ENCODE data around the gene PTH1R.

PTH1R gene

DNA sequence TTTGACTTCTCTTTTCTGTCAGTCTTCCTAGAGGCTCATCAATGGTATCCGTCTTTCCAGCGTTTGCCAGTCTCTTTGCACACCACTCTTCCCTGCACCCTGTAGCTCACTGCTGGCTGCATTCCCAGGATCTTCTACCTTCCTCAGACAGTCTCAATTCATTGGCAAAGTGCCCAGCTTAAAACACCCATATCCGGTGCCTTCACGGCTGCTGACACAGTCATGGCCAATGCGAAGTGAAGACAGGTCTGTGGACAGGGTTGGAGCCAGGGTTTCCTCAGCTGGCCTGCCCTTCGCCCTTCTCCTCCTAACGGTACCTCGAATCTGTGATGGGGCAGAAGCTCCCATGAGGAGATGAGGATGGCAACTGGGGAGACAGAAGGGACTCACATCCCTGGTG lies 36.1 kb downstream of the PTH1R start:
- TF ChIP-seq, protein P1, sequence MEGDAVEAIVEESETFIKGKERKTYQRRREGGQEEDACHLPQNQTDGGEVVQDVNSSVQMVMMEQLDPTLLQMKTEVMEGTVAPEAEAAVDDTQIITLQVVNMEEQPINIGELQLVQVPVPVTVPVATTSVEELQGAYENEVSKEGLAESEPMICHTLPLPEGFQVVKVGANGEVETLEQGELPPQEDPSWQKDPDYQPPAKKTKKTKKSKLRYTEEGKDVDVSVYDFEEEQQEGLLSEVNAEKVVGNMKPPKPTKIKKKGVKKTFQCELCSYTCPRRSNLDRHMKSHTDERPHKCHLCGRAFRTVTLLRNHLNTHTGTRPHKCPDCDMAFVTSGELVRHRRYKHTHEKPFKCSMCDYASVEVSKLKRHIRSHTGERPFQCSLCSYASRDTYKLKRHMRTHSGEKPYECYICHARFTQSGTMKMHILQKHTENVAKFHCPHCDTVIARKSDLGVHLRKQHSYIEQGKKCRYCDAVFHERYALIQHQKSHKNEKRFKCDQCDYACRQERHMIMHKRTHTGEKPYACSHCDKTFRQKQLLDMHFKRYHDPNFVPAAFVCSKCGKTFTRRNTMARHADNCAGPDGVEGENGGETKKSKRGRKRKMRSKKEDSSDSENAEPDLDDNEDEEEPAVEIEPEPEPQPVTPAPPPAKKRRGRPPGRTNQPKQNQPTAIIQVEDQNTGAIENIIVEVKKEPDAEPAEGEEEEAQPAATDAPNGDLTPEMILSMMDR (conservative IDR thresholded peaks at IDR 0.05) = no peak
- H3K27ac ChIP-seq = peak overlapping the region; percentile 53

DNA sequence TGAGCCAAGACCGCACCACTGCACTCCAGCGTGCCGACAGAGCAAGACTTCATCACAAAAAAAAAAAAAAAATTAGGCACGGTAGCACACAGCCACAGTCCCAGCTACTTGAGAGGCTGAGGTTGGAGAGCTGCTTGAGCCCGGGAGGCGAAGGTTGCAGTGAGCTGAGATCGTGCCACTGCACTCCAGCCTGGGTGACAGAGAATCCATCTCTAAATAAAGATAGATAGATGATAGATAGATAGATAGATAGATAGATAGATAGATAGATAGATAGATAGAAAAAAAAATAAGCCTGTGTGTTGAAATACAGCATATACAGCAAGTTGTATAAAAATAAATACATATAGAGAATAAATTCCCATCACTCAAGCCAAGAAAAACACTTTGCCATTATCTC lies 37.3 kb downstream of the PTH1R start:
- TF ChIP-seq, protein P1 (conservative IDR thresholded peaks at IDR 0.05) = no peak
- peak overlapping the region; percentile 53 for H3K27ac ChIP-seq

DNA sequence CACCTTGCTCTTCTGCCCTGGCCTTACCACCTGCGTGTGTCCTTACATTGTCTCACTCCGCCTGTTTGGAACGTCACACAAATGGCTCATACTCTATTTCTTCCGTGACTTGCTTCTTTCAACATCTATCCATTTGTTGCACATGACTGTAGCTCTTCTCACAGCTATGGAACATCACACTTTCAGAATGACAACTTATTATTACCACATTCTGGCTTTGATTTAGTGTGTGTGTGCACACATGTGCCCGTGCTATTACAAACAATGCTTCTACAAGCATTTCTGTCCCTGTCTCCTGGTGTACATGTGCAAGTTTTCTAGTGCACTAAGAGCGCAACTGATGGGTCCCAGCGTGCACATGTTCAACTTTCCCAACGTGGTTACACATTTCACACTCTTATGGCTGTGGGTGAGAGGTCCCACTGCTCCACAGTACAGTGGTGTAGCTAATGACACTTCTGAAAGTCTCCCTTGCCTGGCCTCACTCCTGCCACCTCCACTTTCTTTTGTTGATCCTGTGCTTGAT lies 37.8 kb downstream of the PTH1R start:
- no peak overlapping the region for H3K27ac ChIP-seq
- TF ChIP-seq, protein P1 (conservative IDR thresholded peaks at IDR 0.05) = no peak

DNA sequence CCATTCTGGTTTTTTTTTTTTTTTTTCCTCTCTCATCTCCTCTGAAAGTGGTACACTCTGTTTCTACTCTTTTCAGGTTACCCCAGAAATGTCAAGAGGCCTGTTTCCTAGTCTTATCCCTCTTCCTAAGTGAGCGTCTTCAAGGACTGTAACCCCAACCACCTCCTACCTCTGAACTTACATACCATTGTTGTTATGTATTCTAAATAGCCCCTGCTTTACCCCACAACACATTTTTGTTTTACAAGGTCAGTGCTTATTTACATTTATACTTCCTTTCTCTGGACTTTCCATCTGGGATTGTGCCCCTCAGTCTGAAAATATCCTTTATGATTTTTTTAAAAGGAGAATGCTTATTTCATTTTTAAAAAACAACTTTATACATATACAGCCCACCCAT lies 38.8 kb downstream of the PTH1R start:
- TF ChIP-seq, protein P1 (conservative IDR thresholded peaks at IDR 0.05) = no peak
- H3K27ac ChIP-seq = no peak overlapping the region

DNA sequence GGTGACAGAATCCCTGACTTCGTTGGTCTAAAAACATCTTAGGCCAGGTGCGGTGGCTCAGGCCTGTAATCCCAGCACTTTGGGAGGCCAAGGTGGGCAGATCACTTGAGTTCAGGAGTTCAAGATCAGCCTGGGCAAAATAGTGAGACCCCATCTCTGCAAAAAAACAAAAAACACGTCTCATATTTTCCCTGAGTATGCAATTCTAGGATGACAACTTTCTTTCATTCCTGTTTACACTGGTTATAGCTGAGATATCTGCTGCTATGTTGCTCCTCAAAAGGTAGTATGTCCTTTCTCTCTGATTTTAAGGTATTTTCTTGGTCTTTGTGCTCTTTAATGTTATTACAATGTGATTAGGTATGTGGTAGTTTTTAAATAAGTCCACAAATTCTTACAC lies 39.3 kb downstream of the PTH1R start:
- no peak overlapping the region for H3K27ac ChIP-seq
- TF ChIP-seq, protein P1 (conservative IDR thresholded peaks at IDR 0.05) = no peak

DNA sequence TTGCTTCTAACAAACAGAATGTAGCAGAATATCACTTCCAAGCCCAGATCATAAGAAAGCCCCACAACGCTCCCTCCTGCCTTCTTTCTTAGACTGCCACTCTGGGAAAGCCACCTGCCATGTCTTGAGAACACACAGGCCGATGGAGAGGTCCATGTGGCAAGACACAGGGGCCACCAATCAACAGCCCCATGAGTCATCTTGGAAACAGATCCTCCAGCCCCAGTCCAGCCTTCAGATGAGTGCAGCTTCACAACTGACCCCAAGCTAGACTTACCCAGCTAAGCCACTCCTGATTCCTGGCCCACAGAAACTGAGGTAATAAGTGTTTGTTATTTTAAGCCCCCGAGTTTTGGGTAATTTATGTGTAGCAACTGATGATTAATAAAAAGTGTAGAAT lies 39.7 kb downstream of the PTH1R start:
- TF ChIP-seq, protein P1 (conservative IDR thresholded peaks at IDR 0.05) = no peak

DNA sequence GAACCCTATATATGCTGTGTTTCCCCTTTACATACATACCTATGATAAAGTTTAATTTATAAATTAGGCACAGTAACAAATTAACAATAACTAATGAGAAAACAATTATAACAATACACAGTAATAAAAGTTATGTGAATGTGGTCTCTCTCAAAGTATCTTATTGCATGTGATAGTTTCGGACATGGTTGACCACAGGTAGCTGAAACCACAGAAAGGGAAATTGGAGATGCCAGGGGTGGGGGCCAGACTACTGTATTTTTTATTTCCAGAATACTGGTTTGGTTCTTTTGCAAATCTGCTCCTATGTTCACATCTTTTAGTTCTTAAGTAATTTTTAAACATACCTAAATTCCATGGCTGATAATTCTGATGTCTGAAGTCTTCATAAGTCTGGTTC lies 40.7 kb downstream of the PTH1R start:
- TF ChIP-seq, protein P1 (conservative IDR thresholded peaks at IDR 0.05) = no peak
- no peak overlapping the region for H3K27ac ChIP-seq

More for the DNA sequence above, 39.7 kb downstream of the PTH1R start:
- H3K27ac ChIP-seq = no peak overlapping the region

All from VCaP (cell line).